Esophagus squamous epithelium (tissue), 4 donors: ENCODE results near the gene ARNT2.

Experiments
- CTCF ChIP-seq, 6 experiments: fragments of 450-650 bp in 4 of 6; fragments of 200-600 bp in 2 of 6; sonication (generic) in 2 of 6; IDR thresholded peaks; one replicate each; pipeline ENCODE4 v1.5.1; 2016 to 2019; ENCODE audit warnings: antibody characterized with exemption in 6 of 6, mild to moderate bottlenecking in 4 of 6, moderate library complexity in 4 of 6
- POLR2A ChIP-seq, 4 donors: fragments of 450-650 bp; IDR thresholded peaks; one replicate each; pipeline ENCODE4 v1.6.1; 2017; ENCODE audit warnings: antibody characterized with exemption in 4 of 4, mild to moderate bottlenecking in 4 of 4, moderate library complexity in 3 of 4

DNA sequence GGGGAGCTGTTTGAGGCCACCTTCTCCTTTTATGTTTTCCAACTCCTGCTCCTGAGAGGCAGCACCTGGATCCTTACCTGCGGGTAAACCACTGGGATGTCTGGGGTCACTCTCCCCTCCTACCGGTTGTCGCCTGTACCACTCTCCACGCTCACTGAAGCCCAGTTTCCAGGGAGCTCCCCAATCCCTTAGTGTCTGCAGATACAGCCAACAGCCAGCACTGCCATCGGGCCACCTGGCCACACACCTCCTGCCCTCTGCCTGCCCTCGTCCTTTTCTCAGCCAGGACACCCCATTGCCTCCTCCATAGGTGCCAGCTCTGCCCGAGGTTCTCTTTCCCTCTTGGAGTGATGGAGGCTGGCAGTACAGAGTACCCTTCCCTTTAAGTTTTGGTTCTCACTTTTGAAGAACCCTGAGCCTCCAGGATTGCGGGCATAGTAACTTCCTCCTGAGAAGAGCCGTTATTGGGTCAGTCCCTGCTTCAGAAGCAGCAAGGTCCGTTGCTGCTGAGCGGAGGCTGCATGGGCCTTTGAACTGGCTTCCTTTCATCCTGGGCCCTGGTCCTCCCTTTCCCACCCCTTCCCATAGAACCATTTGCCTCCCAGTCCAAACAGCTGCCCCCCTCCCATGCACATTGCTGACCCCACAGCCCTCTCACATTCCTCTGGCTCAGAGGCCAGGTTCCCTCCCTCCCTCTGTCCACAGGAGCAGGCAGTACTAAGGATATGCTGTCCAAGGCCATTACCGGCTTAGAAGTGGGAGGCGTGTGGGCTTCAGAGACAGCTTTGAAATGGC, 30.9 kb downstream of the ARNT2 start:
- TF ChIP-seq CTCF (IDR thresholded peaks at IDR 0.05) (no peak), POLR2A (IDR thresholded peaks at IDR 0.05) (no peak)
